ENCODE measurements around the gene ARHGAP26.

The ARHGAP26 gene

DNA sequence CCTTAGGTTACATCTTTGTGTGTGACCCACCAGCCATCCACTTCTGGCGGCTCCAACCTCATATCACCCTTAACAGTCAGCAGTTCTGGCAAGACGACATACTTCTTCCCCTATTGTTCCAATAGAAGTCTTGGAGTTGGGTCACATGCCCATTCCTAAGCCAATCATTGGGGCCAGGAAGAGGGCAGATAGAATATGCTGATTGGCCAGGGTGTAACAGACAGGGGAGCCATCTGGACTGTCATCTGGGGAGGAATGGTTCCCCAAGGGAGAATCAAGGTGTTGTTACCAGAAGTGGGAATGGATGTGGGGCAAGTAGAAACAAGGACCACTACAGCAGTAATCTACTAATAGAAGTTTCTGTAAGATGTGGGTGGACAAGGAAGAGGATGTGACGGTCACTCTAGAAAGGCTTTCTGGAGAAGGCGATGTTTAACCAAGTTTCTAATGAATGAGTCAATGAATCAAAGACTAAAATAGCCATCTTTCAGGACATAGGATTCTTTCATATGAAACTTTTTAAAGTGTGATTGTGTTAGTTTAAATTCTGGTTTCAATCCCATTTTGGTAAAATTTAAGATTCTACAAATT lies 200.4 kb downstream of the ARHGAP26 start:
- no peak for ATAC-seq (ENCODE audit: low read depth)
- peaks cover 2% of the 10 kb centered on the region for H3K4me1 Mint-ChIP-seq
- no peaks in the 10 kb centered on the region for H3K27me3 Mint-ChIP-seq
- H3K36me3 Mint-ChIP-seq, result peaks cover 4% of the 10 kb centered on the region
- DNase-seq (ENCODE audit: low spot score in 2 of 2), result no peak
- no peaks in the 10 kb centered on the region for H3K9me3 Mint-ChIP-seq
- H3K4me3 Mint-ChIP-seq, result no peak overlapping the region
- H3K27ac Mint-ChIP-seq, result no peak overlapping the region

GRCh38 chr5:142971303-142972013 lies 201.3 kb downstream of the ARHGAP26 start:
- Mint-ChIP-seq H3K27me3 (no peaks in the 10 kb centered on the region), H3K4me1 (peaks cover 2% of the 10 kb centered on the region), H3K9me3 (no peaks in the 10 kb centered on the region), H3K36me3 (peaks cover 4% of the 10 kb centered on the region), H3K27ac (no peak overlapping the region), H3K4me3 (no peak overlapping the region)
- DNase-seq (ENCODE audit: low spot score in 2 of 2), result no peak
- no peak for ATAC-seq (ENCODE audit: low read depth)

DNA sequence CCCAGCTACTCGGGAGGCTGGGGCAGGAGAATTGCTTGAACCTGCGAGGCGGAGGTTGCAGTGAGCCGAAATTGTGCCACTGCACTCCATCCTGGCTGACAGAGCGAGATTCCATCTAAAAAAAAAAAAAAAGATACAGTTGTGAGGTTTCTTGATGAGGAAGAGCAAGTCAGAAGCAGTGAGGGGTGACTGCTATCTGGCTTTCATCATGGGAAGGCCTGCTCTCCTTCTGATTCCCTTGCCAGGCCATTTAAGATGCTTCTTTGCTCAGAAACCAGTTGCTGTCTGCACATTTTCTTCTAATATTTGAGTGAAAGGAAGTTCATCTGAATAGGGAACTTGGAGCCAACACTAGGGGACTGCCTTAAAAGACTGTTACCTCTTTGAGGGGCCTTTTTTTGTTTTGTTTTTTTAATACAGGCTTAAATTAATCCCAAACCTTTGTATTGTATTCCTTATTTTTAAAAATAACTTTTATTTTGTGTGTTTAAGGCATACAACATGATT lies 201.9 kb downstream of the ARHGAP26 start:
- H3K27me3 Mint-ChIP-seq, result no peaks in the 10 kb centered on the region
- DNase-seq (ENCODE audit: low spot score in 2 of 2), result no peak
- H3K4me1 Mint-ChIP-seq, result peaks cover 2% of the 10 kb centered on the region
- ATAC-seq (ENCODE audit: low read depth), result no peak
- H3K4me3 Mint-ChIP-seq, result no peak overlapping the region
- H3K27ac Mint-ChIP-seq, result no peak overlapping the region
- peaks cover 4% of the 10 kb centered on the region for H3K36me3 Mint-ChIP-seq
- H3K9me3 Mint-ChIP-seq, result no peaks in the 10 kb centered on the region

DNA sequence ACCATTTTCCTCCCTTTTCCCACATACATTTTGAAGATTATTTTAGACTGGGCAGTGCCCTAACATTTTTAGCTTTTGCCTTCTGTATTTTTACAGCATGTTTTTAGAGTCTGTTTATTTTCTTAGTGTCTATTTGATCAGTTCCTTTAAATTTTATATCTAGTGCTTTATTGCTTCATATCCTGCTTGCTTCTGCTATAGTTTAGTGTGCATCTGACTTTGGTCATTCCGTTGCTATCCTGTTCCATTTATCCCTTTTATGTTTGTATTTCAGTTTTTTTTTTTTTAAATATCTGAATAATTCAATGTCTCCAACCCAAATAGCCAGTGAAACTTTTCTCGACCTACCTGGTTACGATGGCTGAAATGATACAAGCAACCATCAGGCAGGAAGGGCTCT lies 203.8 kb downstream of the ARHGAP26 start:
- H3K27ac Mint-ChIP-seq, result no peak overlapping the region
- no peaks in the 10 kb centered on the region for H3K9me3 Mint-ChIP-seq
- peaks cover 2% of the 10 kb centered on the region for H3K4me1 Mint-ChIP-seq
- no peak for DNase-seq (ENCODE audit: low spot score in 2 of 2)
- no peak for ATAC-seq (ENCODE audit: low read depth)
- peaks cover 4% of the 10 kb centered on the region for H3K36me3 Mint-ChIP-seq
- H3K27me3 Mint-ChIP-seq, result no peaks in the 10 kb centered on the region
- no peak overlapping the region for H3K4me3 Mint-ChIP-seq

DNA sequence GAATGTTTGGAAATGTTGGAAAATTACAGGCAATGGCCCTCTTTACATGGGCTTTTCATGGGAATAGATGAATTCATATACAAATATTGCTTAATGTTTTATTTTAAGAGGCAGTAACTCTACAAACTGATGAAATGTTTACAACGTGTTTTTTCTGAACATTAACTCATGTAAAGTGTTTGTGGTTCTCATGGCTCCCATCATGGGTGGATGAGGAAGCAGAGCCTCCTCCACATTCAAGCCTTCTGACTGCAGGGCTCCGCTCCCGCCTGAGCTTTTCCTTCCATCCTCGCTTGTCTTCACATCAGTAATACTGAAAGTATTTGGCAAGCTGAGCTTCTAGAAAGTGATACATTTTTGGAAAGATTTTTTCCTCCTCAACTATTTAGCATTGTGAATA lies 204.2 kb downstream of the ARHGAP26 start:
- Mint-ChIP-seq H3K27ac (no peak overlapping the region), H3K4me1 (peaks cover 2% of the 10 kb centered on the region), H3K36me3 (peaks cover 4% of the 10 kb centered on the region), H3K9me3 (no peaks in the 10 kb centered on the region), H3K4me3 (no peak overlapping the region), H3K27me3 (no peaks in the 10 kb centered on the region)
- DNase-seq (ENCODE audit: low spot score in 2 of 2) (no peak), ATAC-seq (ENCODE audit: low read depth) (no peak)

- no peak overlapping the region for H3K27ac Mint-ChIP-seq
- H3K4me3 Mint-ChIP-seq, result no peak overlapping the region
- no peaks in the 10 kb centered on the region for H3K9me3 Mint-ChIP-seq
- H3K4me1 Mint-ChIP-seq, result peaks cover 2% of the 10 kb centered on the region
- no peaks in the 10 kb centered on the region for H3K27me3 Mint-ChIP-seq
- peaks cover 3% of the 10 kb centered on the region for H3K36me3 Mint-ChIP-seq
- DNase-seq (ENCODE audit: low spot score in 2 of 2) (no peak), ATAC-seq (ENCODE audit: low read depth) (no peak)
Observed at GRCh38 chr5:142976861-142977260, 206.7 kb downstream of the ARHGAP26 start.

DNA sequence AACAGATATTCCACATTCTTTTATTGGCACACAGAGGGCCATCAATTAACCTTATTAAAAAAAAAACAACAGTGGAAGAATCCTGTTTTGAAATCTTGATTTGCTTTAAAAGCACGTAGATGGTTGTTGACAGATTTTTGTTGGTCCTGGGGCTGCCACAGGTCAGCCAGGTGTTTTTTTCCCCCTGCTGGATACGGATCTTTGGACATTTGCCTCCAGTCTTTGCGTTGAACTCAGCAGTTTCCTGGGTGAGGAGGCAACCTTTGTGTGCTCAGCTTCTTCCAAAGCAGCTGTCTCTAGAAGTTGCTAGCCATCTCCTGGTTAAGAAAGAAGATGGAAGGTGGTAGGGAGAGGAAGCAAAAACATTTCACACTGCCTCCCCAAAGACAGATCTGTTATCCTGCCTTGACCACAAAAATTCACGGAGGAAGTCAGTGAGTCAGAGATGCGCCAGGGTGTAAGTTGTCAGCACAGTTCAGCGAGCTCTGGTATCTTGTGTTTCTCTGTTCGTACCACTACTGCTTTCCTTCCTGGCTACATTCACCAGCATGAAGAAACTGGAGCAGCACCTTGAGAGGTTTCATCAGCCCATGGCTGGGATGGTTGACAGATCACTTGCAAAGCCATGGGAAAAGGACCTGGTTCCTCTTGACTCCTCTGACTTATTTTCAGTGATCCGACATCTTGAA lies 207.3 kb downstream of the ARHGAP26 start:
- H3K9me3 Mint-ChIP-seq, result no peaks in the 10 kb centered on the region
- peaks cover 3% of the 10 kb centered on the region for H3K36me3 Mint-ChIP-seq
- no peak for DNase-seq (ENCODE audit: low spot score in 2 of 2)
- H3K4me1 Mint-ChIP-seq, result no peaks in the 10 kb centered on the region
- no peaks in the 10 kb centered on the region for H3K27me3 Mint-ChIP-seq
- no peak for ATAC-seq (ENCODE audit: low read depth)
- H3K4me3 Mint-ChIP-seq, result no peak overlapping the region
- no peak overlapping the region for H3K27ac Mint-ChIP-seq

- Mint-ChIP-seq H3K4me1 (no peaks in the 10 kb centered on the region), H3K9me3 (no peaks in the 10 kb centered on the region), H3K27me3 (no peaks in the 10 kb centered on the region), H3K27ac (no peak overlapping the region), H3K4me3 (no peak overlapping the region), H3K36me3 (peaks cover 3% of the 10 kb centered on the region)
- ATAC-seq (ENCODE audit: low read depth) (no peak), DNase-seq (ENCODE audit: low spot score in 2 of 2) (no peak)
Observed at GRCh38 chr5:142978252-142978651, 208.1 kb downstream of the ARHGAP26 start.

DNA sequence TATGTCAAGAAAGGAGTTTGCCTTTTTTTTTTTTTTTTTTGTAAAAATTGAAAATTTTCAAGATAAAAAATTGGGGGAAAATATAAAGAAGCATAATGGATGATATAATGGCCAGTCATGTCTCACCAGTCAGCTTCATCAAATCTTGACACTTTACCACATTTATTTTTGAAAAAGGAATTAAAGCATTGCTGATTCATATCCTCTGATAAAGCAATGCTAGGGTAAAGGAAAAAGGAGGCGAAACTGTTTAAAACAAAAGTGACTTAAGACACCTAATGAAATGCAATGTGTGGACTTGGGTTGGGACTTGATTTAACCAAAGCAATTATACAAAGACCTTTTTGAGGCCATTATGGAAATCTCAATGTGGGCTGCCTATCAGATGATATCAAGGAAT lies 208.5 kb downstream of the ARHGAP26 start:
- peaks cover 3% of the 10 kb centered on the region for H3K36me3 Mint-ChIP-seq
- H3K9me3 Mint-ChIP-seq, result no peaks in the 10 kb centered on the region
- no peak overlapping the region for H3K4me3 Mint-ChIP-seq
- ATAC-seq (ENCODE audit: low read depth) (no peak), DNase-seq (ENCODE audit: low spot score in 2 of 2) (no peak)
- no peak overlapping the region for H3K27ac Mint-ChIP-seq
- H3K27me3 Mint-ChIP-seq, result no peaks in the 10 kb centered on the region
- H3K4me1 Mint-ChIP-seq, result no peaks in the 10 kb centered on the region

DNA sequence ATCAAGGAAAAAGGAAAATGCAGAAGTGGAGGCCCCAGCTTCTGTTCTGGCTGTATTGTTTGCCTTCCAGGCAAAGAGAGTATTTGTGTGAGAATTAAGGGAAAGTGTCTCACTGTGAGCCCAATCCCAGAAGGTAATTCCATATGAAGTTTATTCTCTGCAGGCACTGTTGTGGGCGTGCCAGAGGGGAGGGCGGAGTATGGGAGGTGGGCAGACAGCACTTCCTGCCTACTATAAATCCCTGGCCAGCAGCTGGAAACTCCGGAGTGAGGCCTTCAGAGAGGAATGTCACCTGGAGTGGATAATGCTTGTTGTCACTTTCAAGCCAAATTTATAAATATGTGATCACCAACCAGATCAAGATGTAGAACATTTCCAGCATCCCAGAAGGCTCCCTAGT lies 209.5 kb downstream of the ARHGAP26 start:
- H3K9me3 Mint-ChIP-seq, result no peaks in the 10 kb centered on the region
- H3K4me1 Mint-ChIP-seq, result peaks cover 2% of the 10 kb centered on the region
- H3K4me3 Mint-ChIP-seq, result no peak overlapping the region
- no peak for ATAC-seq (ENCODE audit: low read depth)
- no peak overlapping the region for H3K27ac Mint-ChIP-seq
- H3K27me3 Mint-ChIP-seq, result no peaks in the 10 kb centered on the region
- peaks cover 3% of the 10 kb centered on the region for H3K36me3 Mint-ChIP-seq
- no peak for DNase-seq (ENCODE audit: low spot score in 2 of 2)

- no peak for ATAC-seq (ENCODE audit: low read depth)
- no peak for DNase-seq (ENCODE audit: low spot score in 2 of 2)
- Mint-ChIP-seq H3K27ac (no peak overlapping the region), H3K4me1 (peaks cover 2% of the 10 kb centered on the region), H3K36me3 (no peaks in the 10 kb centered on the region), H3K4me3 (no peak overlapping the region), H3K9me3 (no peaks in the 10 kb centered on the region), H3K27me3 (no peaks in the 10 kb centered on the region)
Observed at GRCh38 chr5:142981475-142981874, 211.3 kb downstream of the ARHGAP26 start.

GRCh38 chr5:142981886-142982820 lies 212.0 kb downstream of the ARHGAP26 start:
- ATAC-seq (ENCODE audit: low read depth) (no peak), DNase-seq (ENCODE audit: low spot score in 2 of 2) (no peak)
- H3K27ac Mint-ChIP-seq, result no peak overlapping the region
- H3K27me3 Mint-ChIP-seq, result no peaks in the 10 kb centered on the region
- peaks cover 2% of the 10 kb centered on the region for H3K4me1 Mint-ChIP-seq
- peaks cover 2% of the 10 kb centered on the region for H3K9me3 Mint-ChIP-seq
- no peaks in the 10 kb centered on the region for H3K36me3 Mint-ChIP-seq
- H3K4me3 Mint-ChIP-seq, result no peak overlapping the region

GRCh38 chr5:142982821-142983200 lies 212.6 kb downstream of the ARHGAP26 start:
- H3K36me3 Mint-ChIP-seq, result no peaks in the 10 kb centered on the region
- no peak for DNase-seq (ENCODE audit: low spot score in 2 of 2)

GRCh38 chr5:142984011-142984410 lies 213.8 kb downstream of the ARHGAP26 start:
- DNase-seq (ENCODE audit: low spot score in 2 of 2), result no peak
- Mint-ChIP-seq H3K9me3 (peaks cover 7% of the 10 kb centered on the region), H3K4me1 (peaks cover 2% of the 10 kb centered on the region), H3K4me3 (no peak overlapping the region), H3K27me3 (no peaks in the 10 kb centered on the region), H3K36me3 (peaks cover 4% of the 10 kb centered on the region), H3K27ac (no peak overlapping the region)
- no peak for ATAC-seq (ENCODE audit: low read depth)

More at GRCh38 chr5:142982821-142983200, 212.6 kb downstream of the ARHGAP26 start:
- no peak overlapping the region for H3K4me3 Mint-ChIP-seq
- no peaks in the 10 kb centered on the region for H3K27me3 Mint-ChIP-seq
- ATAC-seq (ENCODE audit: low read depth), result no peak
- H3K9me3 Mint-ChIP-seq, result peaks cover 2% of the 10 kb centered on the region
- H3K4me1 Mint-ChIP-seq, result peaks cover 2% of the 10 kb centered on the region
- no peak overlapping the region for H3K27ac Mint-ChIP-seq
